ENCODE data around the gene XXYLT1. TPM values are rescaled to one million over a fixed set of nuclear protein-coding genes. Genes with fewer than 3 reads are reported as not detected.

XXYLT1 gene
- total RNA-seq, 1 experiment from 2014 or later: 16.9 TPM

DNA sequence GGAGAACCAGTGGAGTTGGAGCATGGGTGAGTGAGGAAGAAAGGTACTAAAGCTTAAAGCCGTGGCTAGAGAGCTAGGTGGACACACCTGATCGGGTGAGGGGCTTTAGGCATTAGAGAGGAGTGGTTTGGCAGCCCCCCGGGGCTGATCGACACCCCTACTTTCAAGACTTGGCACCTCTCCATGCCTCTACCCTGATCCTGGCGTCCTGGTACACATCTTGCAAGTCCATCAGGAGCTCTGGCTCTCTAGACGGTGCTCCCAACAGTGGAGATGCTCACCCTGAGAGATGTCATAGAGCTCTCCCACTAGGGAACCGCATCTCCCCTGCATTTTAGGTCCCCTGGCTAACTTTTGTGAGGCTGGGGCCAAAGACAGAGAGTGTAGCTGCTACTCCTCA is 98.1 kb downstream of the XXYLT1 start:
- in situ Hi-C loops (cut with HindIII; ENCODE audit: low pct_unique_long_range_greater_than_20kb, low sequenced_read_pairs): no loop called here
- no peak for DNase-seq (ENCODE audit: low read depth, low spot score)

DNA sequence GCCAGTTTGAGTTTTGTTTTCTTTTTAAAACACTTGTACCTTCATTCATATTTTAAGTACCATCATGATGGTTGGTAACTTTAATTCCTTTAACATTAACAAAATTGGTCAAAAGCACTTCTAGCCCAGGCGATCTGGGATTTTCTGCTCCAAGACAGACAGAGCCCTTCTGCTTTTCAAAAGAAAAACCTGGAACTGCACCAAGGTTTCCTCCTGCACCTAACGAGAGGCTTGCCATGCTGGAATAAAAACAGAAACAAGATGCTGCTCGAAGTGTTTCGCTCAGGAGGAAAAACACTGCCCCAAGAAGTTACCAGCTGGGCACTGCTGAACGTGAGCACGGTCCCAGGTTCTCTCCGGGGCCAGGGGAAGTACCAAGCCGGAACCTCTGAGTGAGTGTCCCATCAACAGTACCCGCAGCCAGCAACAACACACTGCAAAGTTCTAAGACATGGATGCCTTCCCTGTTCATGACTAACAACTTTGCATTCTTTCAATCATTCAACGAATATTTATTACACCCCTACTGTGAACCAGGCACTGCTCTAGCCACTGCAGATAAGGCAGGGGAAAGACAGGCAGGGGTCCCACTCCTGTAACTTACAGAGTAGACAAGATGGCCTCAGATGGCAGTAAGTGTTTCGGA is 98.8 kb downstream of the XXYLT1 start:
- no peak for DNase-seq (ENCODE audit: low read depth, low spot score)
- in situ Hi-C loops (cut with HindIII; ENCODE audit: low pct_unique_long_range_greater_than_20kb, low sequenced_read_pairs): no loop called here

DNA sequence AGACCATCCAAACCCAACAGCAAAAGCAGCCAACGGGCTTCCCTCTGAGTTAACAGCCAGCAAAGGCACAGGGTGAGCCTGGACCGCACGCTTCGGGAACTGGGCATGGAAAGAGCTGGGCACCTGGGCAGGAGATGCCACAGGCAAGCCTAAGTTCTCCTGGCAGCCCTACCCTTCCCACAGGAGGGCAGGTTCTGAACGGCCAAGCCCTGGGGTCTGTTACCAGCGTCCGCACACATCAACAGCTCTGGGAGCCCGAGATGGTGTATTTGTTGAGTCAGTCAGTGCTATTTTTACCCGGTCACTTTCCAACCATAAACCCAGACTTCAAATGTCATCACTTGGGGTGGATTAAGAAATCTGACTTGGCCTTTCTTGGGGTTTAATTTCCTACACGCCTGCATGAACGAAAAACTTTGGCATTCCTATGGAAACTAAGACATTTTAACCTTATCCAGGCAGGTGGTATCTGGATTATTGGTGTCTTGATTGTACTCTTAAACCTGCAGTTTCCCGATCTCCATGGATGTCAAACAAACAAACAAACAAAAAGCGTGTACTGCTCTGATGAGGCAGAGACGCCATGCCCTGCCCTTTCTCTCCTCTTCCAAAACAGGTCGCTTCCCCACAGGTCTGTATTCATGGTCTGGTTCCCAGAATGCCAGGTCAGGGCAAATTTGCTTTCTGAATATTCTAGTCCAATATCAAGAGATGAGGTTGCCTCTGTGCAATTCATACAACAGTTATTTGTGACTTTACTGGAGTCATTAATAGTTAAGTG is 99.7 kb downstream of the XXYLT1 start:
- in situ Hi-C loops (cut with HindIII; ENCODE audit: low pct_unique_long_range_greater_than_20kb, low sequenced_read_pairs): no loop called here
- DNase-seq (ENCODE audit: low read depth, low spot score): no peak

DNA sequence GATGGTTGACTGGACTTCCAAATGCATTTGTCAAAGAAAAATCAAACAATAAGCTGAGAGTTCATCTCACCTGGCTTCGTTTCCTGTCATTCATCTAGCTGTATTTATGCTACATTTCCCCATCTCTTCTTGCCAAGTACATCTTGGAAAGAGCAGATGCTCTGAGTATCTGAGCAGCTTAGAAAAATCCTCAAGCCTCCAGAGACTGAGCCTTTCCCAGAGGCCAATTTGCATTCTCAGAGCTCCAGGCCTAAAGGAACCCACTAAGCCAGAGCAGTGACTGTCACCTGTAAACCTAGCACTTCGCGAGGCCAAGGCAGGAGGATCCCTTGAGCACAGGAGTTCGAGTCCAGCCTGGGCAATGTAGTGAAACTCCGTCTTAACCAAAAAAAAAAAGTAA is 100.5 kb downstream of the XXYLT1 start:
- in situ Hi-C loops (cut with HindIII; ENCODE audit: low pct_unique_long_range_greater_than_20kb, low sequenced_read_pairs): no loop called here
- DNase-seq (ENCODE audit: low read depth, low spot score): no peak

DNA sequence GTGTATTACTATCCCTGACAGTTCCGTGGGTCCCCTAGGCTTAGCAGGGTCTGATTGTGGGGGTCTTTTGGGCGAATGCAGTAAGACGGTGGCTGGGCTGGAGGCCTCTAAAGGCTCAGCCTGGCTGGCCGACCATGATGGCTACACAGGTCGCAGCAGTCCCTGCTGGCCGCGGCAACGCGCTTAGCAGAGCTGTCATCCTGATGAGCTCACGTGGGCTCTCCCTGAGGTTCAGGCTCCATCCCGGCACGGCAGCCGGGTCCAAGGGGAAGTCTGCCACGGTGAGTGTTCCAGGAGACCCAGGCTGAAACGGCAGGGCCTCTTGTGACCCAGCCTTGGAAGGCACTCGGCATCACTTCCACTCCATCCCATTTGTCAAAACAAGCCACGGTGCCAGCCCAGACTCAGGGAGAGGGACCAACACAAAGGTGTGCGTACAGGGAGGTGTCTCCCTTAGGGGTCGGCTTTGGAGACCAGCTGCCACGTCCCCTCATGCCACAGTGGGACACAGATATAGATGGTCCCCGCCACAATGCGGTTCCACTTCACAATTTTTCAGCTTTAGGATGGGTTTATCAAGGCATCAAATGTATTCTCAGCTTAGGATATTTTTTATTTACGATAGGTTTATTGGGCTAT is 101.8 kb downstream of the XXYLT1 start:
- DNase-seq (ENCODE audit: low read depth, low spot score): no peak
- in situ Hi-C loops (cut with HindIII; ENCODE audit: low pct_unique_long_range_greater_than_20kb, low sequenced_read_pairs): no loop called here

DNA sequence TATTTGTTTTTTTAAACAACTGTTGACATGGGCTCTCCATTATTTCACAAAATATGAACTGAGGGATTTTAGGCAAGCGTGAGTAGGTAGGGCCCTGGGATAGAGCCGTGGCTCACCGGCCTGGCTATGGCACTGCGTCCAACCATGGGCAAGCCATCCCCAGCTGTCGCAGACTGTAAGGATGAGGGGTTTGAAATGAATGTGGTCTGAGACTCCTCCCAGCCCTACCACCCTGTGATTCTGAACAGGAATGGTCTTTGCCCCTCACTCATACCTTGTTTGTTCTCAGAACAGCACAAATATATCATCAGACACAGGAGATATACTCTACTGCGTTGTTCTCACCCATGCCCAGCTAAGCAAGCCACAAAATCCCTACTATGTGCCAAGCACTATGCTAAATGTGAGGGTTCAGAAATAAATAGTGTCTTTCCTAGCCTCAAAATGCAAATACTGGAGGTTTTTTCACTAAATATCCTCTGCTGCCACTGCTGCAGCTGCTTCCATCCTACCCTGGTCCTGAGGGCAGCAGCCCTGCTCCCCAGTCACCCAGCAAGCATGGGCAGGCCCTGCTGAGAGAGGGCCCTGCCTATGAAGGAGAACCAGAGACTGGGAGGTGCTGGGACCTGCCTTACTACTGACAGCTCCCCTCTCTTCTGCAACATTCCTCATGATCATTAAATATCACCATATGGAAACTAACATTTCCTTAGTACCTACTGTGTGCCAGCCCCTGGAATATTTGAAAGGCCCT is 102.8 kb downstream of the XXYLT1 start:
- no peak for DNase-seq (ENCODE audit: low read depth, low spot score)
- in situ Hi-C loops (cut with HindIII; ENCODE audit: low pct_unique_long_range_greater_than_20kb, low sequenced_read_pairs): no loop called here

DNA sequence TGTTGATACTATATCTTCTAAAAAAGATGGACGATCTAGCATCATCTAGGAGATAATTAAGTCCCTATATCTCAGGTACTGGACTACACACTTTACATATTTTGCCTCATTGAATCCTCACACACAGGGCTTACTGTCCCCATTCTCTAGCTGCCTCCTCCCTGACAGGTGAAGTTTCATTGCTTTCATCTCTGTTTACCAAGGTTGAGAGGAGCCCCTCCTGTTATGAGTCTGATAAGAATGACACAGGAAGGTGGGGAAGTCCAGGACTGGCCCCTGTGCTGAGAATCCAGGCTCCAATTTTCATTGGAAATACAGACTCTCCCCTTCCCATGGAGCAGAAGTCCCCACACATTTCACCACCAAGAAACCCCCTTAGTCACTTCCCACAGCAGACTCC is 105.2 kb downstream of the XXYLT1 start:
- no peak for DNase-seq (ENCODE audit: low read depth, low spot score)
- in situ Hi-C loops (cut with HindIII; ENCODE audit: low pct_unique_long_range_greater_than_20kb, low sequenced_read_pairs): no loop called here

DNA sequence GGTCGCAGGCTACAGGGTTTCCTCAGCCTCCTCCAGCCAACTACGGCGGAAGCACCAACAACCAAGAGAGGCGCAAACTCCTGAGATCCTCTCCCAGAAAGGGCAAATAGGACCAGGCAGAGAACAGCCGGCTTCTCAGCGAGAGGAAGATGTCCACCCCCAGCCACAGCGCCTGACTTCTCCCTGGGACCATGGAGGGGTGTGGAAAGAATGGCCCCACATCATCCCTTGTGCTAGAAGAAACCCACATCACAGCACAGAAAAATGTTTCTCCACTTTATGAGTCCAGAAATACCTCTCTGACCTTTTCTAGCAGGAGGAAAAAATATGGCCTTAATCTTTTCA is 105.7 kb downstream of the XXYLT1 start:
- in situ Hi-C loops (cut with HindIII; ENCODE audit: low pct_unique_long_range_greater_than_20kb, low sequenced_read_pairs): no loop called here
- no peak for DNase-seq (ENCODE audit: low read depth, low spot score)

DNA sequence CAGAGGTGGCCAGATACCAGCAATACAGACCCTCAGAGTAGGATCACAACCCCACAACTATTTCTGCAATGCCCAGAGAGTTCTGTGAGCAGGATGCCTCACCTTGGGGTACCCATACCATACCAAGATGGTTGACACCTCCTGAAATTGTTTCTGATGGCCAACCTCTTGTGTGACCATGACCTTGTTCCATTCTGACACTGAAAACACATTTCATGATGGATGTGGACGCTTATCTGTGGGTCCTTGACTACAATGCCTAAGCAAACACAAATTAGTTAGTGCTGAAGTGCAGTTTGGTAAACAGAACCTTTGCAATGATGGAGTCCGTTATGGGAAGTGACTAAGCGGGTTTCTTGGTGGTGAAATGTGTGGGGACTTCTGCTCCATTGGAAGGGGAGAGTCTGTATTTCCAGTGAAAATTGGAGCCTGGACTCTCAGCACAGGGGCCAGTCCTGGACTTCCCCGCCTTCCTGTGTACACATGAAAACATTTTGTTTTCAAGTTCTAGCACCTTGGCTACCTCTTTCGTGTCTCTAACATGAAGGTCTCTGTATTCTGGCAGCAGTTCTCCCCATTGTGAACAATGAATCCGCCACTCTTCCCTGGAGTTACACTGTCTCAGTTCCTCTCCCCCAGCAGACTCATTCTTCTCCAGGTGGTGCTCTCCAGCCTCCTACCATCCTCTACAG is 106.2 kb downstream of the XXYLT1 start:
- DNase-seq (ENCODE audit: low read depth, low spot score): no peak
- in situ Hi-C loops (cut with HindIII; ENCODE audit: low pct_unique_long_range_greater_than_20kb, low sequenced_read_pairs): no loop called here

DNA sequence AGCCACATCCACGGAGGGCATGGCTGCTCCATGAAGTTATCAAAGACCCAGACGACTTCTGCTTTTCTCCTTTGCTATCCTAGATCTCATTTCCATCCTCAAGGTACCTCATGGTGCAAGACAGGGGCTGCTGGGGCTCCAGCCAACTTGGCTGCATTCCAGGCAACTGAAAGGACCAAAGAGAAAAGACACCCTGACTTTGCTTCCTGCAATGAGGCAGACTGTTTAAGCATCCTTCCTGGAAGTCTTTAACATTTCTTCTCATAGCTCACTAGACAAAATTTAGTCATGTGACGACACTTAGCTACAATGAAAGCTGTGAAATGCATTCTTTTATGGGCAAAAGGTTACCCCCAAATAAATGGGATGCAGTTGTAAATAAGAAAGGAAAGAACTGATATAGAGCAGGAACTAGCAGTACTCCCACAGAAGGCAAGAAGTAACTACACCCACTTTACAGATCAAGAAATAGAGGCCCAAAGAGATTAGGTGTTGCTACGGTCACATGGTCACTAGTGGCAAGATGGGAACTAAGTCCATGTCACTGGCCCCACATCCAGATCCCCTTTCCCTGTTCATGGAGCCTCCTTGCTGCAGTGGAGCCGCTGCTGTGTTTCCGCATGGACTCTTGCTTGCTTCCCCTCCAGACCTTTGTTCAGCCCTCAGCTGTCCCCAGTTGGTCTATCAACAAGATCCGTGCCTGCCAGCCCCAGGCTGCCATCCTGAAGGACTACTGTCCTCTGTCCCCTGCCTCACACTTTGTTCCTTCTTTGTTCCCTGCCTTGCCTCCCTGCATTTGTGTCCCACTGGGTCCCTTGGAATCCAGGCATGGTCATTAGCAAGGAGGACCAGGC is 107.0 kb downstream of the XXYLT1 start:
- in situ Hi-C loops (cut with HindIII; ENCODE audit: low pct_unique_long_range_greater_than_20kb, low sequenced_read_pairs): no loop called here

DNA sequence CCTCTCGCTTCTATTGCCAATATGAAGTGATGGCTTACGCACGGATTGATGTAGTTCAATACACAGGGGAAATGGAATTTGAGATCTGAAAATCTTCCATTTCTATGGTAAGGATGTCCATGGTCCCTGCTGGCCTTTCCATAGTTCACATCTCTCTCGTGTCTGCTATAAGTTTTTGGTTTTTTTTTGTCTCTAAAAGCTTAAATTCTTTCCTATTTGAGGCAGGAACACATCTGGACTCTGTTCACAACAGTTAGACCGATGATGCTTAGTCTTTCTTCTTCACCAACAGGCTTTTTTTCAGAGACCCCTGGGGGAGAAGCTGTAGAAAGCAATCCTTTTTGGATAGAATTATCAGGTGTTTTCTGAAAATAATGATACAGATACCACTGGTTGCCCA is 108.1 kb downstream of the XXYLT1 start:
- in situ Hi-C loops (cut with HindIII; ENCODE audit: low pct_unique_long_range_greater_than_20kb, low sequenced_read_pairs): no loop called here
- no peak for DNase-seq (ENCODE audit: low read depth, low spot score)

More for the DNA sequence above, 107.0 kb downstream of the XXYLT1 start:
- no peak for DNase-seq (ENCODE audit: low read depth, low spot score)

DNA sequence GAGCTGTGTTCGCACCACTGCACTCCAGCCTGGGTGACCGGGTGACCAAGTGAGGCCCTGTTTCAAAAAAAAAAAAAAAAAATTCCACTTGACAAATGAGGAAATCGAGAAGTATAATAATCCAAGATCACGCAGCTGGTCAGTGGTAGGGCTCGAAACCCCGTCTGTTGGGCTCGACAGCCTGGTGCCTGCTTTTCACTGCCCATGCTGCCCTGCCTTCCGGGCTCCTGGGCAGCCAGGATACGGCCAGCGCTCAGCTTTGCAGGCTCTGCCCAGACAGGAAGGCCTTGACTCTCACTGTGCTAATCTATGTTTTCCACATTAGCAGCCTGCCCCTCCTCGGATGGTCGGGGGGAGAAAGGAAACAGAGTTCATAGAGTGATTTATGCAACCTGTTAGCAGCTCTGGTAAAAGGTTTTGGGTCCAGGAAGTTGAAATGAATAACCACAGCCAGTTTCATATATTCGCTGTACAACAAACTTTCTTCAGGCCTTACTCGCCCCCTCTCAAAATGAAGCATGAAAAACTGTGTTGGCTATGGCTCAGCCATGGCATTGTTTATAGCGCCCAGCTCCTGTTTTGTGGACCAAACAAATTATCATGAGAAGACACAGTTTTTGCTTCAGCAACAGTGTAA is 108.8 kb downstream of the XXYLT1 start:
- DNase-seq (ENCODE audit: low read depth, low spot score): no peak
- in situ Hi-C loops (cut with HindIII; ENCODE audit: low pct_unique_long_range_greater_than_20kb, low sequenced_read_pairs): no loop called here

DNA sequence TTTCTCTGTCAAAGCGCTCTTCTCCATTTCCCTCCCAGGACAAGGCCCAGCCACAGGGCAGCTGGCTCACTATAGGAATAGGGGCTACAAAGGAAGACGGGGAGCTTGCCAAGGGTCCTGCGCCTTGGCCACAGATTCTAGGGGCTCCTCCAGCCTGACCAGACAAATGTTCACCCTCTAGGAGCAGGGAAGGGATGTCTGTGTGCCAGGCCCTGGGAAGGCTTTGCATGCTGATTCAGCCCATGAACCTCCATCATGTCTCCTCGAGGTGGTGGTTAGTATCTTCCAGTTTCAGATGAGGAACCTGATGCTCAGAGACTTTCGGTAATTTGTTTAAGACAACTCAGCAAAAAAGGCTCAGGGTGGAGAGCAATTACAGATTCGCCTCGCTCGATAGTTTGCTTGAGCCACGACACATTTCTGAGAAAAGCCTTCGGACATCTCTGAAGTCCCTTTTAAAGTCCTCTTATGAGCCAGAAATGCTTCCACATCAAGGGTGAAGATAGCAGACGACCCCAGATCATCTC is 110.0 kb downstream of the XXYLT1 start:
- in situ Hi-C loops (cut with HindIII; ENCODE audit: low pct_unique_long_range_greater_than_20kb, low sequenced_read_pairs): no loop called here
- DNase-seq (ENCODE audit: low read depth, low spot score): no peak

DNA sequence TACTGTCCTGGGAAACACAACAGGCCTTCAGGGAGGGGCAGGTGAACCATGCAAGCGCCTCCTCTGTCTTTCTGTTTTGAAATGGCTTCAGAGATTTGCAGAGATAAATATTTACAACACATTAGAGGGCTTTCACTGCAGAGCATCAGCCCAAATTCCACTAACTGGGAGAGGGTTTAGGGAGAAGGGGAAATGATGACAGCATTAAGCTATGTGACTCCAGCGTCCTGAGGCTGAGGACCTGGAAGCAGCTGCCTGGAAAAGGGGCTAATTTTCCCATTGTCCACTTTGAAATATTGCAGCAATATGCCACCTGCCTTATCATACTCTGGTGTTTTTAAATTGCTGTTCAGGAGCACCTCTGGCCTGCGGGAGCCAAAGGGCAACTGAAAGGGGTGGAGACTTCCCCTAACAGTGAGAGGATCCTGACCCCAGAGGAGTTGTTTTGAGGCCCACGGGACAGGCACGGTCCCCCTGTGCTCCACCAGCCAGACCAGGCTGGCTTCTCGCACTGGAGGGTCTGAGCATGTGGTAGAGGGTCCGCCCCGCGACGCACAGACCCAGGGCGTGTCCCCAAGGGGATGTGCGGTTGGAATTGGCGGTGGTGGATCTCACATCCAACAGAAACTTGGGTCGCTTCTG is 110.6 kb downstream of the XXYLT1 start:
- DNase-seq (ENCODE audit: low read depth, low spot score): no peak

DNA sequence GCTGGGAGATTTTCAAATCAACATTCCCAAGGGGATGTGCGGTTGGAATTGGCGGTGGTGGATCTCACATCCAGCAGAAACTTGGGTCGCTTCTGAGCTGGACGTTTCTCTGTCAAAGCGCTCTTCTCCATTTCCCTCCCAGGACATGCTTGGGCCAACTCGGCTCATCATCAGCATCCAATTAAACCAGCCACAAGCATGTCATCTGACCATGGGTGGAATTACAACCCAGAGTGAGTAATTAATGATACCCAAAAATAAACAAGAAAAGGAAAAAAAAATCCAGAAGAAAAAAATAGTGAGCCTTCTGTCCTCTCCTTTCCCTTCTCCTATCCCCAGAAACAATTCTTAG is 111.2 kb downstream of the XXYLT1 start:
- no peak for DNase-seq (ENCODE audit: low read depth, low spot score)
- in situ Hi-C loops (cut with HindIII; ENCODE audit: low pct_unique_long_range_greater_than_20kb, low sequenced_read_pairs): no loop called here

More for the DNA sequence above, 110.6 kb downstream of the XXYLT1 start:
- in situ Hi-C loops (cut with HindIII; ENCODE audit: low pct_unique_long_range_greater_than_20kb, low sequenced_read_pairs): no loop called here
